ENCODE results near the gene USP7.
"Not testable (repeated sequence)": the region's sequence is repeated elsewhere in the genome, so short reads cannot be mapped to it uniquely, and the experiment has no call there.

The USP7 gene

GRCh38 chr16:8847623-8848022 is 116.1 kb downstream of the USP7 start:
- DNase-seq, result no peak

GRCh38 chr16:8847145-8847544 is 116.6 kb downstream of the USP7 start:
- no peak for DNase-seq

DNA sequence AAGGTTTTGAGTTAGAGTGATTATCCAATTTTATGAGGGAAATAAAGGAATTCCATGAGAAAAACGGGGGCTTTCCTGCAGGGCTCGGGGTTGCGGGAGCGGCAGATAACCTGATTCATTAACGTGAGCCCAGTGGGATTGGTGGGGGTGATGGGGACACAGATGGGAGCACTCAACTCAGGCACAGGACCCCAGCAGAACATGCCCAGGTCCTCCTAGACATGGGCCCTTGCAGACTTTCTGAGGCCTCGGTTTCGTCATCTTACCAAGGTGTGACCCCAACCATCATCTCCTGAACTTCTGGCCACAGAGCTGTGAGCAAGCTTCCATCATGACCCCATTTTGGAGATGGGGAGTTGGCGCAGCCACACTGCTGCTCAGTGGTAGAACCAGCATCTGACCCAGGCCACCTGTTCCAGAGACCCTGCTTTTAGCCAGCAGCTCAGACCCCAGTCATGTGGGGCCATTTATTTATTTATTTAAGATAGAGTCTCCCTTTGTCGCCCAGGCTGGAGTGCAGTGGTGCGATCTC is 117.2 kb downstream of the USP7 start:
- DNase-seq, result no peak

DNA sequence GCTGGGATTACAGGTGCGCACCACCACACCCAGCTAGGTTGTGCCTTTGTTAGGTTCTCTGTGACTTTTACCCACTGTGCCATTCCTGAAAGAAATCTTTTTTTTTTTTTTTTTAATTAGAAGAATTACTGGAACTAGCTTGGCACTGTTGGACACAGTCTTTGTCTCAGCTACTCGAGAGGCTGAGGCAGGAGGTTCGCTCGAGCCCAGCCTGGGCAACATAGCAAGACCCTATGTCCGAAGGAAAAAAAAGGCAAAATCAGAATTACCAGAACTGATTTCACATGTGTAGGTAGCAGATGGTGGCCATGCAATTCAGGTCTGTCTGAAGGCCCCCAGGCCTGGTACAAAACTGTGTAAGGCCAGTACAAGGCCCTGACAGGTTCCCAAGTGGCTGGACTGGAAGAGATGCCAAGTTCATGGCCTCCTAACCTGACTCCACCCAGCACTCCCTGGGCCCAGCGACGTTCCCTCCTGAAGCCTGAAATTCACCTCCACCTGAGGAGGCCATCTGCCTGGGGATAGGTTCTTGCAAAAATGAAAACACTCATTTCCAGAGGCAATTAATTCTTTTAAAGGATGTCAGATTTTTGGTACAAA is 117.9 kb downstream of the USP7 start:
- DNase-seq, result no peak

DNA sequence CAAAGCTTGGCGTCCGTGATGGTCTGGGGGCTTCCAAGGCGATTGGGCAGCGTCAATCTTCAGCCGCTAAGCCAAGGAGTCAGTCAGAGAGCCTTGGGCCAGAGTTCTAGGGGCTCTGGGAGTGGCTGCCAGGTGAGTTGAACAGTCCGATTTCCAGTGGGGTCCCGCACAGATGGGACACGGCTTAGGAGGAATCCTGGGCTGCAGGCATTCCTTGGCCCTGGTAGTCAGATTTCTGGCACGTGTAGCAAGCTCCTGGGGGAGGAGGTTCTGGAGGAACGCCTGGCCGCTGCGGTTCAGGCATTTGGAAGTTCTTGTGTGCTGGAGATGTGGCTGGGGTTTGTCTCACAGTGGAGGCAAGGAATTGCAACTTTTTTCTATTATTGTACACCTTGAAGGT is 120.4 kb downstream of the USP7 start:
- not testable (repeated sequence) for DNase-seq
